HG02943 (cell line): Measurements from ENCODE around the gene EFHC1.
A peak's percentile ranks its signal among the peaks of the same experiment; 100 is the strongest.

ENCODE experiments used
- ATAC-seq: cut with Tn5 transposase; IDR thresholded peaks from one replicate; pipeline ENCODE4 v1.9.1; 2021; ENCODE audit warnings: mild to moderate bottlenecking, low read depth, moderate library complexity; ENCODE audit not compliant: unreplicated experiment

EFHC1 gene

DNA sequence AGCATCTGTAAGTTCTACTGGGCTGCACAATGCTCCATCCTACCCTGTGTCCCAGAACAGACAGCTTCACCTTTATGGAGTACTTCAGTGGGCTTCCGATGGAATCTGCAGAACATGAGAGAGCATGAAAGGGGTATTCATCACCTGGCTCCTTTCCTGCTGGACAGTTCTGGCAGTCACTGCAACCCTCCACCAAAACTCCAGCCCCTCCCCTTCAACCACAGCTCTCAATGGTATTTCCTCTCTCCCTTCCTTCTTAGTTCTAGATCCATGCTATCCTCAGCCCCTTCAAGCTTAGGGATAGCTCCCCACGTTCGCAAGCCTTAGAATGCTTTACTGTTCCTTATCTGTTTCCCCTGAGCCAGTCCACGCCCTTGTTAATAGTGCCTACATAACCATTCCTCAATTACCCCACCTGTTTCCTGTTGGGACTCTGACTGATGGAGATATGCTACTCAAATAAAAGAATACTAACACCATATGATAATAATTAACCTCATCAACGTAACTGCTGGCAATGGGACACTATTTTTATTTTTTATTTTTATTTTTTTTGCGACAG lies 130.0 kb downstream of the EFHC1 start:
- no peak for ATAC-seq

DNA sequence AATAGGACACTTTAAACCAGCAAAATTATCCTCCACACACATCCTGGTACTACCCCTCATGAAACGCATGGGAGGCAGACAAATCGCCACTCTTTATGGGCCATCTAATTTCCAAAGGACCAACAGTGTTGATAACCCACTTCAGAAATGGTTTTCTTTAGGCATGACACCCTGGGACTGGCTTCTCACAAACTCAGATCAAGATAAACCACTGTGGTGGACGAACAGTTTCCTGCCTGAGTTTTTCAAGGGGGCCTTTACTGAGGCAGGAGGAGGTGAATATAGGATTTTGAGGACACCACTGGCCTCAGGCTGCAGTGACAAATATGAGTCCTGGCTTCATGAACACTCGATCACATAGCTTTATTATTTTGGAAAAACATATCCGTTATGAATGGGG lies 130.7 kb downstream of the EFHC1 start:
- ATAC-seq: no peak

DNA sequence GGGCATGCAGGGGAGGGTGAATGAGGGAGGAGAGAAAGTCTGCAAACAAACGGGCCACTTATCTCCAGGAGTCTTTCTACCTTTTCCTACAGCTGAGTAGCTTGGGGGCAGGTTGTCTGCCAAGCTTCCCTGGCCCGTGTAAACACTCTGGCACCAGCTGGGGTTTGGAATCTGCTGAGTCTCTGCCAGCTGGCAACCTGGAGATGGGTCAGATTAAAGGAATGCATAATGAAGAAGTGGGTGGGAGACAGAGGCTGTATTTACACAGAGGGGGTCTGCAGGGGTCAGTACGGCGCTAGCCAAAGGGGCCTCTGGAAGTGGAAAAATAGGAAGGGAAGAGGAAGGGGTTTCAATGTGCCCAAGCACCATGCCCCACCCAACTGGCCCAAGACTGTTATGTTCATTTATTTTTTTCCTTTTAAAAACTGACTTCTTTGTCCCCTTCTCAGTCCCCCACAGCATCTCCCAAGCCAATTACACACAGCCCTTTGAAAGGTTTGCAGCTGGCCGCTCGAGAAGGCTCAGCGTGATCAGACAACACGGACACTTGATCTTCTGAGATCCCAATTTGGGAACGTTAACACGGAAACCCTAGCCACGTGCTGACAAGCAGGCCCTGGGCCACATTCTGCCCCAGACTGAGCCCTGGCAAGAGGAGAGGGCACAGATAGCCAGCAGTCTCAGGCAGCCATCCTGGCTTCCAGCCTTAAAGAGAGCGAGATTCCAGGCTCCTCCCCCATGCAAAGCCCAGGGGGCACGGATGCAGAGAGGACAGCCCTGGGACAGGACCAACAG lies 131.5 kb downstream of the EFHC1 start:
- no peak for ATAC-seq

DNA sequence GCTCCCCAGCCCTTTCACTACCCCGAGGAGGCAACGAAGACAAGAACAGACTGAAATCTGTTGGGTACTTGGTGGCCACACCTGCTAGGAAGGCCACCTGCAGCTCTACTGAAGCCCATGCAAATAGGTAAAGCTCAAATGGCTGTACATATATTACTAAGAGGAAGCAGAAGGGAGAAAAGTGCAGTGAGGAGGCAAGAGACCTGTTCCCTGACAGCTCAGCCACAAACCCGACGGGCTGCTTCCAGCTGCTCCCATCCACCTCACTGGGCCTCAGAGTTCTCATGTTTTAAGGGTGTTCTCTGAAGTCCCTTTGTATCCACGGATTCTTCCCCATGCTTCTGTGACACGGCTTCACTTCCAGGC lies 132.1 kb downstream of the EFHC1 start:
- ATAC-seq: peak; percentile 82

DNA sequence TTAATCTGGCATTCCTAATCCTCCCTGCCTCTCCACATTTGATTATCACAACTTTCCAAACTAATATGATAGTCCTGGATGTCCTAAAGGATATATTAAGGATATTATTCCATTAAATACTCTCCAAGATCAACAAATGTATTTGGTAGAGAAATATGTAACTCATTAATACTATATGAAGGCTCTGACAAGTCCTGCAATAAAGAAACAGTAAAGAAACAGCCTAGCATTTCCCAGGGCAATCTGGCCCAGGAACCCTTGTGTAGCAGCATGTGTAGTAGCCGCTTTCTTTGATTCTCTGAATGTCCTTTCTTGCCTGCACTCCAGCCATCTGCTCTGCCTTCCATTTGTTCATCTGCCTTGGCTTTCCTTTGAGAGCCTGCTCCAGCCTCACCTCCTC lies 133.0 kb downstream of the EFHC1 start:
- ATAC-seq: no peak

DNA sequence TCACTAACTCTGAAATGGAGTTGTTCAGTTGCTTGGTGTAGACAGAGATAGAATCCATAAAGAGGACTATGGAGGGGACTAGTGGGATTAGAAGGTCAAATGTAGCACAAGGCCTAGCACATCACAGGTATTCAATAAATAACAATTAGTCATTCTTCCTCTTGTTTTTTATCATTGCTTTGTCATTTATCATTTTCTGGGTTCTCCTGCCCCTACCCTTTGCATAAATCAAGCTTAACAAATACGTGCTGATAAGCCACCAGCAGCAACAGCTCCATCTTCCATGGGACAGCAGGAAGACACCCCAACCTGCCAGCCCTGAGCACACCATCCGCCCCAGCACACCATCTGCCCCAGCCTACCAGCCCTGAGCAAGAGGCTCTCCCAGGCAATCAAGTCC lies 133.6 kb downstream of the EFHC1 start:
- no peak for ATAC-seq

DNA sequence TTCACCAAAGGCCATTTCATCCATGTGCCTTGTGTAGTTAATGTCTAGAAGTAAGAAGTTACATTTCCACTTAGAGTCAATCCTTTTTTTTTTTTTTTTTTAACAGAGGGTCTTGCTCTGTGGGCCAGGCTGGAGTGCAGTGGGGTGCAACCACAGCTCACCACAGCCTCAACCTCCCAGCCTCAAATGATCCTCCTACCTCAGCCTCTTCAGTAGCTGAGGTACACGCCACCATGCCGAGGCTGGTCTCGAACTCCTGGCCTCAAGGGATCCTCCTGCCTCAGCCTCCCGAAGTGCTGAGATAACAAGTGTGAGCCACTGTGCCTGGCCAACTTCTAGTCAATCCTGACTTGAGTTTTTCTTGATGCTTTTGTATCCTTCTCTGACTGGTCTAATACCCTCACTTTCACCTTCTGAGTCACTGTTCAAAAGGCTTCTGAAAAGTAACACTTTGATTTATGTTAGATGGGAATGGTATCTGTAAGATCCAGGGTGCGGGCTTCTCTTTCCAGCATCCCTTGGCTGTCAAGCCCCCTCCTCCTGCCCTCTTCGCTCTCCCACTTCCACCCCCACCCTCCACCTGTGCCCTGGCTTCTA lies 134.6 kb downstream of the EFHC1 start:
- no peak for ATAC-seq

- ATAC-seq: no peak
Measured at GRCh38 chr6:52555518-52556233, 135.5 kb downstream of the EFHC1 start.

DNA sequence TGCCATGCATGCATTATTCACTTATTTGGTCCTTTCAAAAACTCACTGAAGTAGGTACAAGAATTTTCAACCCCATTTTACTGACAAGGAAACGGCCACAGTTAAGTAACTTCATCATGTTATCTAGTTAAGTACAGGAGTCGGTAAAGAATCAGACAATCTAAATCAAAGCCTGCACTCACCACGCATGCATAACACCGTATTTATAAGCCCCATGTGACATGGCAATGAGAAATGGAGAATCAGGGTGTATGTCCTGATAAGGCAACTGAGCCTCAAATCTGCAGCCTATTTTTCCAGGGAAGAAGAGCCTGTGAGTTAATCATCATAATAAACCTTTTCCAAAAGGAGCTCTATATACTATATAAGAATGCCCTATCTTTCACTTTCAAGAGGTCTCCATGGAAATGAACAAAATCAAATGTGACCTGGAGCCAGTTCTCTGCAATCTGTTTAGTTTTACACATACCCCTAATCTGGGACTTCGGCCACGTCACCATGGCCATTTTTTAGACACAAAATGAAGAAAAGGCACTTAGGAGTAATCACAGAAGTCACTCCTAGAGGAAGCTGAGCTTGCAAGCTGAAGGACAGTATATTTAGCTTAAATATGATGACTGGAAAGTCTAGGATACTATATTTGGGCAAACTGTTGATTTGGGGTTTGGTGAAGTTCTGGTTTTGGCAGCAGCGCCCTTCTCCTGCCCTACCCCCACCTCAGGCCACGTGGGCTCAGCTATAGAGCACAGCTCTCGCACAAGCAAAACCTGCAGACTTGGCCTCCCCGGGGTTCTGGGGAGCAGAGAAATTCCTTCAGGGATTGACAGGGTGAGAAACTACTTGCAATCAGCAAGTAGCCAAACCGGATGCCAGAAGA lies 137.5 kb downstream of the EFHC1 start:
- no peak for ATAC-seq

DNA sequence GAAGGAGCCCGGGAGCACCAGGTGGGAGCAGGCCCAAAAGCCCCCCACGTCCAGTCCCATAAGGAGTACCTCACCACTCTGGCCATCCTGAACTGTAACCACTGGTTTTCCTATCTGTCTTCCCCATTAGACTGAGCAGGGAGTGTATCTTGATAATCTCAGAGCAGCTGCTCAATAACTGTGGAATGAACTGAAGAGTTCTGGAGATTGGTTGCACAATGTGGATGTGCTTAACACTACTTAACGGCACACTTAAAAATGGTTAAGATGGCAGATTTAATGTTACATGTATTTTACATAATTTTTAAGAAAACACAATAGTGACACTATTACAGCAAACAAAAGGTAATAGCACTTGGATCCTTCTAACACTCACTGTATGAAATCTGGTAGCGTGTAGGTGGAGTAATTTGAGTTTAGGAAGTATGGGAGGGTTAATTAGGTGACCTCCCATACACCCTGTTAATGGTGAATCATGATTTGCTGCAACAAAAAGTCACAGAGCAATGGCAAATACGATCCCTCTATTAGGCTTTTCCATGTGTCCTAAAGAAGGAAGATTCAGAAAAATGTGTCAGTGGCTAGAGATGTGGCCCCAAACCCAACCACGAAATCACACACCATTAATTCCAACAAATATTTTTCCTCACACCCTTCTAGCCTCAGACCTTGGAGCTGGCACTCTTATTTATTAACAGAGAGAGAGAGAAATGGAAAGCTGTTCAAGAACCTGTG lies 138.3 kb downstream of the EFHC1 start:
- no peak for ATAC-seq

- no peak for ATAC-seq
Measured at GRCh38 chr6:52560462-52560861, 140.3 kb downstream of the EFHC1 start.

- ATAC-seq: no peak
Measured at GRCh38 chr6:52562911-52563310, 142.8 kb downstream of the EFHC1 start.

DNA sequence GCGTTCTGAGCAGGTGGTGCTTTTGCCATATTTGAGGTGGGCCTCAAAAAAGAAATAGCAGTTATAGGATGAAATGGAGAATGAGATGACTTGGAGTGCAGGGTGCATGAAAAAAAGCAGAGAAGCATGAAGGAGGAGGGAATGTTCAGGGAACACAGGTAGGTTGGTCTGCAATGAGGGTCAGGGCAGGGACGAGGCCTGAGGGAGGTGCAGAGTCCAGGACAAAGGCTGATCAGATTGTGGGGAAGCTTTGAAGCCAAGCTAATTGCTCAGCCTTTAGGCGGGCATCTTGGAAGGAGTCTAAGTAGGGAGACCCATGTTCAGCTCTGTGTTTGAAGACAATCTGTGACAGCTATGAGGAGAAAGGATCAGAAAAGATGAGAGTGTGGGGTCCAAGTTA lies 144.7 kb downstream of the EFHC1 start:
- ATAC-seq: no peak

DNA sequence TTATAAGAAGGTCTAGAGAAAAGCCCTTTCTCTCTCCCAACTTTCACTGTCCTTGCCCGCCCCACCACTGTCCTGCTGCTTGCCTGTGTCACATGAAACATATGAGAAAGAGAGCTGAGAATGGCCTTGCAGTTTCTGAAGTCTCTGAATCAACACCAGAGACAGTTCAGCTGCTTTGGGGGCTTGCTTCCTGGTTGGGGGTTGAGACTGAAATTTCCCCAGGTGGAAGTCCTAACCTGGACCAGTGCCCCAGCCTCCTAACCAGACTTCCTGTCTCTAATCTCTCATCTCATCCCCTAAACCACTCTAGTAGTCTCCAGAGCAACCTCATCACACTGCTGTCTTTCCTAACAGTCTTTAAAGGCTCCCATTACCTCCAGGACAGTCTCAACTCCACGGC lies 146.1 kb downstream of the EFHC1 start:
- no peak for ATAC-seq

- no peak for ATAC-seq
Measured at GRCh38 chr6:52566853-52567279, 146.7 kb downstream of the EFHC1 start.

- no peak for ATAC-seq
Measured at GRCh38 chr6:52568320-52568719, 148.2 kb downstream of the EFHC1 start.

DNA sequence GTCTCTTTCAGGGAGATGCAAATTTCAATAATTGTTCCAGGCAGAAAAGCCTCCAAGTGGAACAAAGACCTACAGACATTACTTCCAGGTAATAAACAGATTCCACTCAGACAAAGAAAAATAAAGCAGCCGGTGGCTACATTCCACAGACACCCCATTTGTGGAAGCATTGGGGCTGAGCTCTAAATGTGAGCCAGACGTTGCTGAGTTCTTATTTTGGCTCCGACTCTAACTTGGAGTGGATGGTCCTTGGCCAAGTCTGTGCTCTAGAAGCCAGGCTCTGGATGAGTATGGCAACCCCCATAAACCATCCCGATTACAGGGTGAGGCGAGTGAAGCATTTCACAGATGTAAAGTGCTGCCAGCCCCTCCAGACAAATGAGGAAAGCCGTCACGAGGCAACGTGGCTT lies 150.2 kb downstream of the EFHC1 start:
- no peak for ATAC-seq

GRCh38 chr6:52571099-52571755 lies 151.1 kb downstream of the EFHC1 start:
- no peak for ATAC-seq

- ATAC-seq: no peak
Measured at GRCh38 chr6:52572536-52572935, 152.4 kb downstream of the EFHC1 start.
